Measurements from ENCODE around the gene PCDHB1. TPM values are rescaled to one million over a fixed set of nuclear protein-coding genes. Genes with fewer than 3 reads are reported as not detected.

Gene PCDHB1
- total and polyA plus RNA-seq, 9 of the 15 experiments (the other 6 are each of a cell fraction or from before 2014, with no cell fraction given) = not detected

DNA sequence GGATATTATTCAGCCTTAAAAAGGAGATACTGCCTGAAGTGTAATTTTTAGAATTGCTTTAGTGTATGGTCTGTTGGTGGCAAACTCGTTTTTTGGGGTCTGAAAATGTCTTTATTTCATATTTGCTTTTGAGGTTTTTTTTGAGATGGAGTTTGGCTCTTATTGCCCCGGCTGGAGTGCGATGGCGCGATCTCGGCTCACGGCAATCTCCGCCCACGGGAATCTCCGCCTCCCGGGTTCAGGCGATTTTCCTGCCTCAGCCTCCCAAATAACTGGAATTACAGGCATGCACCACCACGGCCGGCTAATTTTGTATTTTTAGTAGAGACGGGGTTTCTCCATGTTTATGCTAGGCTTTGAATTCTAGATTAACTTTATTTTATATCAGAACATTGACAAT lies 20.2 kb upstream of the PCDHB1 start:
- no peak overlapping the region for H3K27ac ChIP-seq (ENCODE audit: extremely low read depth, low read depth, low read length)
- H3K9me1 ChIP-seq (ENCODE audit: control insufficient read depth, insufficient read depth, low read length) = no peaks in the 10 kb centered on the region
- H3K27me3 ChIP-seq (ENCODE audit: control insufficient read depth in 2 of 2, insufficient read depth in 2 of 2, low read length in 2 of 2) = no peaks in the 10 kb centered on the region
- H3K9ac ChIP-seq (ENCODE audit: insufficient read depth in 1 of 2, low read depth in 2 of 2, low read length in 2 of 2) = no peak overlapping the region
- FAIRE-seq = no peak
- no peaks in the 10 kb centered on the region for H3K36me3 ChIP-seq (ENCODE audit: control insufficient read depth, insufficient read depth, low read length)
- no TSS peak for BruUV-seq (replicated peaks)
- 5% methylated on average over 12 of the region's 15 CpGs for WGBS (ENCODE audit: insufficient coverage, low coverage, missing lambda C conversion rate)
- POLR2A ChIA-PET = no interaction called here
- H2AFZ ChIP-seq (ENCODE audit: low read depth, low read length) = no peak overlapping the region
- CTCF ChIA-PET (ENCODE audit: low intra/inter-chr PET ratio) = no interaction called here
- no peaks in the 10 kb centered on the region for H3K4me1 ChIP-seq (replicated peaks in 1 of 2; ENCODE audit: control insufficient read depth in 2 of 2, insufficient read depth in 2 of 2, low read length in 2 of 2)
- no peak for DNase-seq (ENCODE audit: extremely low read depth in 1 of 4, low spot score in 3 of 4)
- intact Hi-C loops (cut with micrococcal nuclease) (no loop called here), in situ Hi-C loops (cut with MboI) (no loop called here)
- TF ChIP-seq, protein P1, sequence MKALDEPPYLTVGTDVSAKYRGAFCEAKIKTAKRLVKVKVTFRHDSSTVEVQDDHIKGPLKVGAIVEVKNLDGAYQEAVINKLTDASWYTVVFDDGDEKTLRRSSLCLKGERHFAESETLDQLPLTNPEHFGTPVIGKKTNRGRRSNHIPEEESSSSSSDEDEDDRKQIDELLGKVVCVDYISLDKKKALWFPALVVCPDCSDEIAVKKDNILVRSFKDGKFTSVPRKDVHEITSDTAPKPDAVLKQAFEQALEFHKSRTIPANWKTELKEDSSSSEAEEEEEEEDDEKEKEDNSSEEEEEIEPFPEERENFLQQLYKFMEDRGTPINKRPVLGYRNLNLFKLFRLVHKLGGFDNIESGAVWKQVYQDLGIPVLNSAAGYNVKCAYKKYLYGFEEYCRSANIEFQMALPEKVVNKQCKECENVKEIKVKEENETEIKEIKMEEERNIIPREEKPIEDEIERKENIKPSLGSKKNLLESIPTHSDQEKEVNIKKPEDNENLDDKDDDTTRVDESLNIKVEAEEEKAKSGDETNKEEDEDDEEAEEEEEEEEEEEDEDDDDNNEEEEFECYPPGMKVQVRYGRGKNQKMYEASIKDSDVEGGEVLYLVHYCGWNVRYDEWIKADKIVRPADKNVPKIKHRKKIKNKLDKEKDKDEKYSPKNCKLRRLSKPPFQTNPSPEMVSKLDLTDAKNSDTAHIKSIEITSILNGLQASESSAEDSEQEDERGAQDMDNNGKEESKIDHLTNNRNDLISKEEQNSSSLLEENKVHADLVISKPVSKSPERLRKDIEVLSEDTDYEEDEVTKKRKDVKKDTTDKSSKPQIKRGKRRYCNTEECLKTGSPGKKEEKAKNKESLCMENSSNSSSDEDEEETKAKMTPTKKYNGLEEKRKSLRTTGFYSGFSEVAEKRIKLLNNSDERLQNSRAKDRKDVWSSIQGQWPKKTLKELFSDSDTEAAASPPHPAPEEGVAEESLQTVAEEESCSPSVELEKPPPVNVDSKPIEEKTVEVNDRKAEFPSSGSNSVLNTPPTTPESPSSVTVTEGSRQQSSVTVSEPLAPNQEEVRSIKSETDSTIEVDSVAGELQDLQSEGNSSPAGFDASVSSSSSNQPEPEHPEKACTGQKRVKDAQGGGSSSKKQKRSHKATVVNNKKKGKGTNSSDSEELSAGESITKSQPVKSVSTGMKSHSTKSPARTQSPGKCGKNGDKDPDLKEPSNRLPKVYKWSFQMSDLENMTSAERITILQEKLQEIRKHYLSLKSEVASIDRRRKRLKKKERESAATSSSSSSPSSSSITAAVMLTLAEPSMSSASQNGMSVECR (CRISPR knock-in tag; IDR thresholded peaks at IDR 0.05) = no peak
- TF ChIP-seq, protein P2, sequence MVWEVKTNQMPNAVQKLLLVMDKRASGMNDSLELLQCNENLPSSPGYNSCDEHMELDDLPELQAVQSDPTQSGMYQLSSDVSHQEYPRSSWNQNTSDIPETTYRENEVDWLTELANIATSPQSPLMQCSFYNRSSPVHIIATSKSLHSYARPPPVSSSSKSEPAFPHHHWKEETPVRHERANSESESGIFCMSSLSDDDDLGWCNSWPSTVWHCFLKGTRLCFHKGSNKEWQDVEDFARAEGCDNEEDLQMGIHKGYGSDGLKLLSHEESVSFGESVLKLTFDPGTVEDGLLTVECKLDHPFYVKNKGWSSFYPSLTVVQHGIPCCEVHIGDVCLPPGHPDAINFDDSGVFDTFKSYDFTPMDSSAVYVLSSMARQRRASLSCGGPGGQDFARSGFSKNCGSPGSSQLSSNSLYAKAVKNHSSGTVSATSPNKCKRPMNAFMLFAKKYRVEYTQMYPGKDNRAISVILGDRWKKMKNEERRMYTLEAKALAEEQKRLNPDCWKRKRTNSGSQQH (CRISPR knock-in tag; IDR thresholded peaks at IDR 0.05) = no peak
- TF ChIP-seq, protein P3, sequence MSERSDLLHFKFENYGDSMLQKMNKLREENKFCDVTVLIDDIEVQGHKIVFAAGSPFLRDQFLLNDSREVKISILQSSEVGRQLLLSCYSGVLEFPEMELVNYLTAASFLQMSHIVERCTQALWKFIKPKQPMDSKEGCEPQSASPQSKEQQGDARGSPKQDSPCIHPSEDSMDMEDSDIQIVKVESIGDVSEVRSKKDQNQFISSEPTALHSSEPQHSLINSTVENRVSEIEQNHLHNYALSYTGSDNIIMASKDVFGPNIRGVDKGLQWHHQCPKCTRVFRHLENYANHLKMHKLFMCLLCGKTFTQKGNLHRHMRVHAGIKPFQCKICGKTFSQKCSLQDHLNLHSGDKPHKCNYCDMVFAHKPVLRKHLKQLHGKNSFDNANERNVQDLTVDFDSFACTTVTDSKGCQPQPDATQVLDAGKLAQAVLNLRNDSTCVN (CRISPR knock-in tag; IDR thresholded peaks at IDR 0.05) = no peak
- TF ChIP-seq STAT5B (CRISPR knock-in tag; IDR thresholded peaks at IDR 0.05) (no peak), RBM15 (IDR thresholded peaks at IDR 0.05; ENCODE audit: insufficient read depth, low read length) (no peak), GATA2 (CRISPR knock-in tag; IDR thresholded peaks at IDR 0.05) (no peak), SETDB1 (IDR thresholded peaks at IDR 0.05; ENCODE audit: low read length) (no peak), ZNF134 (CRISPR knock-in tag; conservative IDR thresholded peaks at IDR 0.05) (no peak), ZNF79 (CRISPR knock-in tag; IDR thresholded peaks at IDR 0.05; ENCODE audit: low read depth) (no peak), HSF4 (CRISPR knock-in tag; IDR thresholded peaks at IDR 0.05; ENCODE audit: borderline replicate concordance) (no peak), NCOR1 (IDR thresholded peaks at IDR 0.05) (no peak), POLR2H (tag; IDR thresholded peaks at IDR 0.05; ENCODE audit: low read depth) (no peak), ASH1L (IDR thresholded peaks at IDR 0.05; ENCODE audit: borderline replicate concordance, low read depth, partially characterized antibody) (no peak), DIDO1 (tag; IDR thresholded peaks at IDR 0.05; ENCODE audit: low read depth) (no peak), RAD21 (CRISPR knock-in tag; conservative IDR thresholded peaks at IDR 0.05 in 1 of 2, IDR thresholded peaks at IDR 0.05 in 1 of 2) (no peak), PHF20 (IDR thresholded peaks at IDR 0.05; ENCODE audit: partially characterized antibody) (no peak)
- H3K4me2 ChIP-seq (ENCODE audit: insufficient read depth, low read length) = no peak overlapping the region
- no peak overlapping the region for H3K4me3 ChIP-seq
- ATAC-seq = no peak
- H4K20me1 ChIP-seq (replicated peaks; ENCODE audit: control insufficient read depth, insufficient read depth, low read length) = no peaks in the 10 kb centered on the region
- no peaks in the 10 kb centered on the region; the same call in 1 of the 2 replicates for H3K9me3 ChIP-seq (replicated peaks; ENCODE audit: control insufficient read depth, insufficient read depth, low read depth, low read length)
- no peaks in the 10 kb centered on the region for H3K79me2 ChIP-seq (ENCODE audit: control insufficient read depth, insufficient read depth, low read length)

All from K562 (cell line).